ENCODE results near the gene SLC35F1. TPM values are rescaled to one million over a fixed set of nuclear protein-coding genes. Genes with fewer than 3 reads are reported as not detected.

SLC35F1 gene
- total RNA-seq, 2 donors from 2014 or later = 1.1 to 1.3 TPM

- no peaks in the 10 kb centered on the region for H3K9me3 ChIP-seq
- no peaks in the 10 kb centered on the region for H3K27me3 ChIP-seq
- H3K4me1 ChIP-seq = no peaks in the 10 kb centered on the region
- no peak overlapping the region for H3K4me3 ChIP-seq
- no peaks in the 10 kb centered on the region for H3K36me3 ChIP-seq
- TF ChIP-seq CTCF (IDR thresholded peaks at IDR 0.05) = no peak
- H3K27ac ChIP-seq = no peak overlapping the region
- no peak for DNase-seq (ENCODE audit: low spot score)
Observed at GRCh38 chr6:118146584-118146983, 239.5 kb downstream of the SLC35F1 start.

DNA sequence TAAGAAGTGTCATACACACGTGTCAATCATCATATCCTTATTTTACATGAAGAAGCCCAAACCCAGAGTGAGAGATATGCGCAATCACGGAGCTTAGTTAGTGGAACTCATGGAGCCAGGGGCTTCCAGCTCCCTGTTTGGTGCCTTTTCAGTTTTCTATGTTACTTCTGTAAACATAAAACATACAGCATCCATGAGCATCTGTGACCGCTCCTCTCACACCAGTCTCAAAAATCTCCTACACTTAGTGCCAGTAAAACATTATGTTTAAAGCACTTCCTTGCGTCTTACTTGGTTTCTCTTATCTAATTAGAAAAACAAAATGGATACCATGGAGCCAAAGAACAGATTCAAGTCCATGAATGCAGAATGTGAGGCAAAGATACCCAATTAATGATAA, 240.4 kb downstream of the SLC35F1 start:
- Histone ChIP-seq H3K4me1 (no peaks in the 10 kb centered on the region), H3K27me3 (no peaks in the 10 kb centered on the region), H3K27ac (no peak overlapping the region), H3K36me3 (no peaks in the 10 kb centered on the region), H3K9me3 (no peaks in the 10 kb centered on the region), H3K4me3 (no peak overlapping the region)
- DNase-seq (ENCODE audit: low spot score) = no peak
- TF ChIP-seq CTCF (IDR thresholded peaks at IDR 0.05) = no peak

DNA sequence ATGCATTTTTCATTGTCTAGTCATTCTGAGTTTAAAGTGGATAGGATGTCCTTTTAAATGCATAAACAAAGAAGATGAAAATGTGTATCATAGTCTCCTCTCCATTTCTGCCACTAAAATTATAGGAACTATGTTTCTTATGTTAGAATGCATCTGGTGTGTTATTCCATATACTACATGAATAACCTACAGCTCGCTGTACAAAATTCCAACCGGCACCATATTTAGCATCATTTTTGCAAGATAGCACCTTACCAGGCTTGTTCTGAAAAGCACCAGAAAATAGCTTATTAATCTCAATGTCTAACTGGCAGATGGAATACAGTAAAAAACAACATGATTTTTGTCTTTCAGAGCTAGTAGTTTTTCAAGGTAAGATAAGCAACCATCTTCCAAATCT, 241.5 kb downstream of the SLC35F1 start:
- Histone ChIP-seq H3K4me1 (no peaks in the 10 kb centered on the region), H3K36me3 (no peaks in the 10 kb centered on the region), H3K9me3 (no peaks in the 10 kb centered on the region), H3K4me3 (no peak overlapping the region), H3K27ac (no peak overlapping the region), H3K27me3 (no peaks in the 10 kb centered on the region)
- TF ChIP-seq CTCF (IDR thresholded peaks at IDR 0.05) = no peak
- DNase-seq (ENCODE audit: low spot score) = no peak

DNA sequence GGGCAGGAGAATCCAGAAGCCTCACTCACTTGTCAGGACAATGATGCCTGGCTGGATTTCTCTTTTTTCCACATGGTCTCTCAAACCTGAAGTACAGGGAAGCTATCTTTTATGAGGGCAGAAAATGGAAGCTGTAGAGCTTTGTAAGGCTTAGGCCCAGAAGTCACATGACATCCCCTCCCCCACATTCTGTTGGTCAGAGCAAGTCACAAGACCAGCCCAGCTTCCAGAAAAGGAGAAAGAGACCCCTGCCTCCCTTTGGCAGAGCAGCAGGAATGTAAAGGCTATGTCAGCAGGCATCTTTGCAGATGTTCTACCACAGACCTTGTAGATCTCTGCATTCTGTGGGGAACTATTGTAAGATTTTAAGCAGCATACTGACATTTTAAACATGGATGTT, 245.5 kb downstream of the SLC35F1 start:
- H3K27ac ChIP-seq = no peak overlapping the region
- TF ChIP-seq CTCF (IDR thresholded peaks at IDR 0.05) = no peak
- H3K9me3 ChIP-seq = no peaks in the 10 kb centered on the region
- H3K4me3 ChIP-seq = no peak overlapping the region
- H3K27me3 ChIP-seq = no peaks in the 10 kb centered on the region
- no peaks in the 10 kb centered on the region for H3K4me1 ChIP-seq
- H3K36me3 ChIP-seq = no peaks in the 10 kb centered on the region
- no peak for DNase-seq (ENCODE audit: low spot score)

GRCh38 chr6:118161343-118161742, 254.3 kb downstream of the SLC35F1 start:
- TF ChIP-seq CTCF (IDR thresholded peaks at IDR 0.05) = no peak
- H3K27me3 ChIP-seq = no peaks in the 10 kb centered on the region
- no peak overlapping the region for H3K4me3 ChIP-seq
- no peaks in the 10 kb centered on the region for H3K9me3 ChIP-seq
- DNase-seq (ENCODE audit: low spot score) = no peak
- no peaks in the 10 kb centered on the region for H3K36me3 ChIP-seq
- H3K4me1 ChIP-seq = no peaks in the 10 kb centered on the region
- H3K27ac ChIP-seq = no peak overlapping the region

GRCh38 chr6:118163542-118163941, 256.5 kb downstream of the SLC35F1 start:
- DNase-seq (ENCODE audit: low spot score) = no peak
- TF ChIP-seq CTCF (IDR thresholded peaks at IDR 0.05) = no peak
- no peaks in the 10 kb centered on the region for H3K27me3 ChIP-seq
- H3K9me3 ChIP-seq = no peaks in the 10 kb centered on the region
- H3K27ac ChIP-seq = no peak overlapping the region
- H3K4me3 ChIP-seq = no peak overlapping the region
- H3K4me1 ChIP-seq = no peaks in the 10 kb centered on the region
- no peaks in the 10 kb centered on the region for H3K36me3 ChIP-seq
